ENCODE data around the gene WDR72. TPM values are rescaled to one million over a fixed set of nuclear protein-coding genes. Genes with fewer than 3 reads are reported as not detected.

WDR72 gene
- total and polyA plus RNA-seq, 4 donors = 0.16 TPM; not detected in 3

GRCh38 chr15:53520996-53521395 lies 238.5 kb downstream of the WDR72 start:
- Histone ChIP-seq H3K9me3 (ENCODE audit: control insufficient read depth, low read length) (no peaks in the 10 kb centered on the region), H3K27ac (ENCODE audit: low read depth in 1 of 2, low read length in 2 of 2) (no peak overlapping the region), H3K27me3 (ENCODE audit: control insufficient read depth in 1 of 2, insufficient read depth in 2 of 2, low read length in 1 of 2) (no peaks in the 10 kb centered on the region), H3K4me3 (ENCODE audit: low read length in 2 of 2) (no peak overlapping the region), H3K4me1 (ENCODE audit: control insufficient read depth in 1 of 2, insufficient read depth in 2 of 2, low read length in 2 of 2) (no peaks in the 10 kb centered on the region), H3K36me3 (ENCODE audit: control insufficient read depth in 1 of 2, insufficient read depth in 2 of 2, low read length in 1 of 2) (no peaks in the 10 kb centered on the region)
- intact Hi-C loops (cut with DNase I) = no loop called here
- ATAC-seq (ENCODE audit: low FRiP score) = no peak
- no peak for DNase-seq
- 9 to 10% methylated on average over 2 of the region's 2 CpGs for WGBS, 2 donors

DNA sequence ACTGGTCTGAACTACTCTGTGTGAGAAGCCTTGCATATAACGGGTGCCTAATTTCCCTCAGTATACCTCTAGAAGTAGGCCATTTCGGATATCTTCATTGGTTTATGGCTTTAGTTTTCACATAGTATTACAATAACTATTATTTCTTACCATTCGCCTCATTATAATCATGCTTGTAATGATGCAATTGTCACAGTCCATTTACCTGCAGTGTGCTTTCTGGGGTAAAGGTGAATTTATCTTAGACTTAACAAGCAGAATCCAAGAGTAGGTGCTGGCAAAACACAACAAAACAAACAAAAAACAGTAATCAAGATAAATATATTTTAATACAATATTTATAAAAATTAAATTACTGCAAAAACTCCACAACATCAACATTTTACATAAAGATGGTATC lies 246.0 kb downstream of the WDR72 start:
- no peaks in the 10 kb centered on the region for H3K36me3 ChIP-seq (ENCODE audit: control insufficient read depth in 1 of 2, insufficient read depth in 2 of 2, low read length in 1 of 2)
- DNase-seq (no peak), ATAC-seq (ENCODE audit: low FRiP score) (no peak)
- no peak overlapping the region for H3K4me3 ChIP-seq (ENCODE audit: low read length in 2 of 2)
- H3K27me3 ChIP-seq (ENCODE audit: control insufficient read depth in 1 of 2, insufficient read depth in 2 of 2, low read length in 1 of 2) = no peaks in the 10 kb centered on the region
- H3K27ac ChIP-seq (ENCODE audit: low read depth in 1 of 2, low read length in 2 of 2) = no peak overlapping the region
- no peaks in the 10 kb centered on the region for H3K9me3 ChIP-seq (ENCODE audit: control insufficient read depth, low read length)
- no peaks in the 10 kb centered on the region for H3K4me1 ChIP-seq (ENCODE audit: control insufficient read depth in 1 of 2, insufficient read depth in 2 of 2, low read length in 2 of 2)
- intact Hi-C loops (cut with DNase I) = no loop called here
- 87 to 89% methylated on average over 3 of the region's 3 CpGs for WGBS, 2 donors

- H3K9me3 ChIP-seq (ENCODE audit: control insufficient read depth, low read length) = no peaks in the 10 kb centered on the region
- WGBS, 2 donors = 73 to 81% methylated on average over 2 of the region's 2 CpGs
- intact Hi-C loops (cut with DNase I) = no loop called here
- no peak overlapping the region for H3K27ac ChIP-seq (ENCODE audit: low read depth in 1 of 2, low read length in 2 of 2)
- no peak overlapping the region for H3K4me3 ChIP-seq (ENCODE audit: low read length in 2 of 2)
- no peaks in the 10 kb centered on the region for H3K27me3 ChIP-seq (ENCODE audit: control insufficient read depth in 1 of 2, insufficient read depth in 2 of 2, low read length in 1 of 2)
- H3K4me1 ChIP-seq (ENCODE audit: control insufficient read depth in 1 of 2, insufficient read depth in 2 of 2, low read length in 2 of 2) = no peaks in the 10 kb centered on the region
- ATAC-seq (ENCODE audit: low FRiP score) (no peak), DNase-seq (no peak)
- H3K36me3 ChIP-seq (ENCODE audit: control insufficient read depth in 1 of 2, insufficient read depth in 2 of 2, low read length in 1 of 2) = no peaks in the 10 kb centered on the region
Measured at GRCh38 chr15:53512029-53512428, 247.4 kb downstream of the WDR72 start.

DNA sequence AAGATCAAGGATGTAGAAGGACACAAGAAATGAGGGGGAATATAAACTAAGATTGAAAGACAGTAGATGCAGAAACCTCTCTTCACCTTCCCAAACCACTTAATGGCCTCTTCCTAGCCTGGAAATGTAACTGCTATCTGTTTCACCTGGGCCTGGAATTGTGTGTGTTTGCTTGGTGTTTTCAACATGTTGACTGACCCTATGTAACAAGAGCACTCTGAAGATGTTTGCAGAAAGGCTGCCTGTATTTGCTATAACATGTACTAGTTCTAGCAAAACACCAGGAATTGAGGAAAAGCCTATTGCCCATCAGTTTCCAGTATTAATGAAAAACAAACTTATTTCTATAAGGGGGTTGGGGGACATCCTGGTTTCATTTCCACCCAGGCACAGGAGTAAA lies 248.3 kb downstream of the WDR72 start:
- H3K4me1 ChIP-seq (ENCODE audit: control insufficient read depth in 1 of 2, insufficient read depth in 2 of 2, low read length in 2 of 2) = no peaks in the 10 kb centered on the region
- ATAC-seq (ENCODE audit: low FRiP score) (no peak), DNase-seq (no peak)
- no peaks in the 10 kb centered on the region for H3K27me3 ChIP-seq (ENCODE audit: control insufficient read depth in 1 of 2, insufficient read depth in 2 of 2, low read length in 1 of 2)
- H3K36me3 ChIP-seq (ENCODE audit: control insufficient read depth in 1 of 2, insufficient read depth in 2 of 2, low read length in 1 of 2) = no peaks in the 10 kb centered on the region
- intact Hi-C loops (cut with DNase I) = no loop called here
- H3K9me3 ChIP-seq (ENCODE audit: control insufficient read depth, low read length) = no peaks in the 10 kb centered on the region
- H3K27ac ChIP-seq (ENCODE audit: low read depth in 1 of 2, low read length in 2 of 2) = no peak overlapping the region
- H3K4me3 ChIP-seq (ENCODE audit: low read length in 2 of 2) = no peak overlapping the region

GRCh38 chr15:53506370-53506769 lies 253.1 kb downstream of the WDR72 start:
- H3K27me3 ChIP-seq (ENCODE audit: control insufficient read depth in 1 of 2, insufficient read depth in 2 of 2, low read length in 1 of 2) = no peaks in the 10 kb centered on the region
- no peak overlapping the region for H3K27ac ChIP-seq (ENCODE audit: low read depth in 1 of 2, low read length in 2 of 2)
- intact Hi-C loops (cut with DNase I) = loop anchor here in 1 of 2 donors (10.0 kb wide), 1 partner anchor 58 kb away; no protein-coding TSS in a partner anchor
- H3K9me3 ChIP-seq (ENCODE audit: control insufficient read depth, low read length) = no peaks in the 10 kb centered on the region
- no peaks in the 10 kb centered on the region for H3K36me3 ChIP-seq (ENCODE audit: control insufficient read depth in 1 of 2, insufficient read depth in 2 of 2, low read length in 1 of 2)
- DNase-seq (no peak), ATAC-seq (ENCODE audit: low FRiP score) (no peak)
- H3K4me1 ChIP-seq (ENCODE audit: control insufficient read depth in 1 of 2, insufficient read depth in 2 of 2, low read length in 2 of 2) = no peaks in the 10 kb centered on the region
- WGBS, 2 donors = 53 to 55% methylated on average over 2 of the region's 2 CpGs
- H3K4me3 ChIP-seq (ENCODE audit: low read length in 2 of 2) = no peak overlapping the region

- DNase-seq = no peak
- ATAC-seq (ENCODE audit: low FRiP score) = no peak
- intact Hi-C loops (cut with DNase I) = no loop called here
- H3K4me1 ChIP-seq (ENCODE audit: control insufficient read depth in 1 of 2, insufficient read depth in 2 of 2, low read length in 2 of 2) = no peaks in the 10 kb centered on the region
- no peaks in the 10 kb centered on the region for H3K36me3 ChIP-seq (ENCODE audit: control insufficient read depth in 1 of 2, insufficient read depth in 2 of 2, low read length in 1 of 2)
- 68 to 73% methylated on average over 4 of the region's 4 CpGs for WGBS, 2 donors
- no peaks in the 10 kb centered on the region for H3K9me3 ChIP-seq (ENCODE audit: control insufficient read depth, low read length)
- no peak overlapping the region for H3K4me3 ChIP-seq (ENCODE audit: low read length in 2 of 2)
- no peak overlapping the region for H3K27ac ChIP-seq (ENCODE audit: low read depth in 1 of 2, low read length in 2 of 2)
- H3K27me3 ChIP-seq (ENCODE audit: control insufficient read depth in 1 of 2, insufficient read depth in 2 of 2, low read length in 1 of 2) = no peaks in the 10 kb centered on the region
Measured at GRCh38 chr15:53498996-53499395, 260.5 kb downstream of the WDR72 start.

DNA sequence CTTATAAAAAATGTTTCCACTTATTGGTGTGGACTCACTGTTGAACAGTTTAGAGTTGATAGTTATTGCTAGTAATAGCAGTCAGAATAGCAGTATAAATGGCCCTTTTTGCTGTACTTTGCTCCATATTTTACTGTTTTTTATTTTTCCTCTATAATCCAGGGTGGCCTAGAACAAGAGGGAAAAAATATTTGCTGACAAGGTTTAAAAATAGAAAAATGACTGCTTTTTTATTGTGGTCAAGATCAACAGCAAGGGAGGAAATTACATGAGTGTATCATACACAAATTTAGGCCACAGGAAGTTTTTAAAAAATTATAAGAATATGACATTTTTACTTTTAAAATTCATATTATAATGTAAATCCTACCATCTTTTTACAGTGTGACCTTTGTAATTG lies 269.1 kb downstream of the WDR72 start:
- Histone ChIP-seq H3K27ac (ENCODE audit: low read depth in 1 of 2, low read length in 2 of 2) (no peak overlapping the region), H3K9me3 (ENCODE audit: control insufficient read depth, low read length) (no peaks in the 10 kb centered on the region), H3K4me1 (ENCODE audit: control insufficient read depth in 1 of 2, insufficient read depth in 2 of 2, low read length in 2 of 2) (no peaks in the 10 kb centered on the region), H3K4me3 (ENCODE audit: low read length in 2 of 2) (no peak overlapping the region), H3K27me3 (ENCODE audit: control insufficient read depth in 1 of 2, insufficient read depth in 2 of 2, low read length in 1 of 2) (peaks cover 0 to 2% of the 10 kb centered on the region in 2 donors), H3K36me3 (ENCODE audit: control insufficient read depth in 1 of 2, insufficient read depth in 2 of 2, low read length in 1 of 2) (no peaks in the 10 kb centered on the region)
- DNase-seq (no peak), ATAC-seq (ENCODE audit: low FRiP score) (no peak)
- intact Hi-C loops (cut with DNase I) = no loop called here

- Histone ChIP-seq H3K9me3 (ENCODE audit: control insufficient read depth, low read length) (no peaks in the 10 kb centered on the region), H3K27ac (ENCODE audit: low read depth in 1 of 2, low read length in 2 of 2) (no peak overlapping the region), H3K4me1 (ENCODE audit: control insufficient read depth in 1 of 2, insufficient read depth in 2 of 2, low read length in 2 of 2) (no peaks in the 10 kb centered on the region), H3K36me3 (ENCODE audit: control insufficient read depth in 1 of 2, insufficient read depth in 2 of 2, low read length in 1 of 2) (no peaks in the 10 kb centered on the region), H3K27me3 (ENCODE audit: control insufficient read depth in 1 of 2, insufficient read depth in 2 of 2, low read length in 1 of 2) (peaks cover 0 to 2% of the 10 kb centered on the region in 2 donors), H3K4me3 (ENCODE audit: low read length in 2 of 2) (no peak overlapping the region)
- intact Hi-C loops (cut with DNase I) = no loop called here
- DNase-seq (no peak), ATAC-seq (ENCODE audit: low FRiP score) (no peak)
- 90 to 93% methylated on average over 1 of the region's 1 CpG for WGBS, 2 donors
Measured at GRCh38 chr15:53482055-53482454, 277.4 kb downstream of the WDR72 start.

DNA sequence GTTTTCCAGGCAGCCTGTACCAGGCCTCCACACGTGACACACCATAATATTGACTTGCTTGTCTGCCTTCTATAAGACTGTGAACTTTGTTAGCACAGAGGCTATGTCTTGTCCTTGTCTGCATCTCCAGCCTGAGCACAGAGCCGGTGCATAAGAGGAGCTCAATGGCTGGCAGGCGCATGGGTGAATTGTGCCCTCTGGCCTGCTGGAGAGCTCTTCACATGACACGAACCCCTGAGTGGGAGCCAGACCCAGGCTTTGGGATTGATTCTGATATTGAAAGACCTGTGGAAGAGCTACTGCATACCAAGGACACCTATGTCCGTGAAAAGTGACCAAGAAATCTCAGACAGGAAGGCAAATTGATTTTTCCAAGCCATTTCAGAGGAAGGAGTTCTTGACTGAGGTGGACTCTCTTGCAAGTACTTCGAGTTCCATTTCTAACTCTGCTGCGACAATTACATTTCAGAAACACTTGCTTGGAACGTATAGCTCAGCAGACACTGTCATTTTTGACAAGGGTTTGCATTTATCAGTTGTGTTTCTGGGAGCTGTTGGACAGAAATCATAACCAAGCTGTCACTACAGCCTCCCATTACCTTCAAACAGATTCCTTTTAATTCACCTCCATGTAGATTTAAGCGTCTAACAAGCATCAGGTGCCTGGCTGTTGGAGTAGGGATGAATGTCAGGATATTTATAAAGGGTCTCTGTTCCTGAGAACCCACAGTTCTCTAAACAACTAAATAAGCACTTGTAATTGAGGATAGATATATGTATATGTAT lies 281.3 kb downstream of the WDR72 start:
- Histone ChIP-seq H3K36me3 (ENCODE audit: control insufficient read depth in 1 of 2, insufficient read depth in 2 of 2, low read length in 1 of 2) (no peaks in the 10 kb centered on the region), H3K4me3 (ENCODE audit: low read length in 2 of 2) (no peak overlapping the region), H3K9me3 (ENCODE audit: control insufficient read depth, low read length) (no peaks in the 10 kb centered on the region), H3K27me3 (ENCODE audit: control insufficient read depth in 1 of 2, insufficient read depth in 2 of 2, low read length in 1 of 2) (no peaks in the 10 kb centered on the region), H3K27ac (ENCODE audit: low read depth in 1 of 2, low read length in 2 of 2) (no peak overlapping the region), H3K4me1 (ENCODE audit: control insufficient read depth in 1 of 2, insufficient read depth in 2 of 2, low read length in 2 of 2) (no peaks in the 10 kb centered on the region)
- intact Hi-C loops (cut with DNase I) = no loop called here
- WGBS, 2 donors = 80% methylated on average over 9 of the region's 9 CpGs
- DNase-seq (no peak), ATAC-seq (ENCODE audit: low FRiP score) (no peak)
